Measurements from ENCODE around the gene ACSF3.
"Not testable (repeated sequence)": the region's sequence is repeated elsewhere in the genome, so short reads cannot be mapped to it uniquely, and the experiment has no call there.

ACSF3 gene

DNA sequence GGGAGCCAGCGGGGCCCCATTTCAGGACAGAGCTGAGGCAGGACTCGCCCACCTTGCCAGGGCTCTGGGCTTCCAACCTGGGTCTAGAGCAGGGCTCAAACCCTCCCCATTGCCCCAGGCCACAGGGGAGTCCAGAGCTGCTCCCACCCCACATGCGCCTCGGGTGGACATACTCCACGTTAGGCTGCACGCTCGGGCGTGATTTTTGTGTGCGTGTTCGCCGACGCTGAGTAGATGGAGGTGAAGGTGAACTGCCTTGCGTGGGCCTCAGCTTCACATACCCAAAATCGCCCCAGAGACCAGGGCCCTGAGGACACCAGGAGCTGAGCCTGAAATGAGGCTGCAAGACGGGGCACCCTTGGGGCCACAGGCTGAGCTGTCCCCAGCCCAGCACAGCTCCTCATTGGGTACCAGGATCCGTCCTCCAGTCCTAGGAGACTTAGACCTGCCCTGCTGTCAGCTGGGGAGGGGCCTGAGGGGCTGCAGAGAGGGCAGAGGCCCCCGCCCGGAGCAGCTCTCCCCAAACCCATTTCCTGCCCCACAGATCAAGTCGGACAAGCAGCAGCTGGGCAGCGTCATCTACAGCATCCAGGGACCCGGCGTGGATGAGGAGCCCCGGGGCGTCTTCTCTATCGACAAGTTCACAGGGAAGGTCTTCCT lies 86.1 kb downstream of the ACSF3 start:
- Histone ChIP-seq H3K27me3 (ENCODE audit: control insufficient read depth in 1 of 2, insufficient read depth in 2 of 2, low read length in 2 of 2) (peaks cover 0 to 6% of the 10 kb centered on the region in 2 donors), H3K9ac (ENCODE audit: low read depth in 1 of 2, low read length in 2 of 2) (no peak overlapping the region), H3K9me3 (ENCODE audit: control insufficient read depth in 1 of 2, low read length in 2 of 2) (no peaks in the 10 kb centered on the region), H3K27ac (ENCODE audit: low read depth, low read length) (no peak overlapping the region), H3K4me1 (ENCODE audit: control insufficient read depth in 1 of 2, insufficient read depth in 2 of 2, low read length in 2 of 2) (no peaks in the 10 kb centered on the region), H3K36me3 (ENCODE audit: control insufficient read depth in 1 of 2, insufficient read depth in 2 of 2, low read length in 2 of 2) (no peaks in the 10 kb centered on the region), H3K4me3 (ENCODE audit: low read depth in 1 of 2, low read length in 2 of 2) (no peak overlapping the region)

DNA sequence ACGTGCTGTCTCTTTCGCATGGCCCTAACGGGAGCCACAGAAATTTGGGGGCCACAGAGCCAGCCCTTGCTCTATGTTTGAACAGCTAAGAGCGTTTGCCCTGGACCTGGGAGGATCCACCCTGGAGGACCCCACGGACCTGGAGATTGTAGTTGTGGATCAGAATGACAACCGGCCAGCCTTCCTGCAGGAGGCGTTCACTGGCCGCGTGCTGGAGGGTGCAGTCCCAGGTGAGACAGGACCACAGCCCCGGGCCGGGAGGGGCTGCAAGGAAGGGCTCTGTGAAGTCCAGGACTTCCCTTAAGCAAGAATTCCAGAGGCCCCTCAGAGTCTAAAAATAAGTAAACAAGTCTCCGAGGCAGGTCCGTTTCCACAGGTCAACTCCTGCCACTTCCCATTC lies 89.8 kb downstream of the ACSF3 start:
- no peaks in the 10 kb centered on the region for H3K9me3 ChIP-seq (ENCODE audit: control insufficient read depth in 1 of 2, low read length in 2 of 2)
- H3K9ac ChIP-seq (ENCODE audit: low read depth in 1 of 2, low read length in 2 of 2) = no peak overlapping the region
- H3K4me1 ChIP-seq (ENCODE audit: control insufficient read depth in 1 of 2, insufficient read depth in 2 of 2, low read length in 2 of 2) = no peaks in the 10 kb centered on the region
- H3K27me3 ChIP-seq (ENCODE audit: control insufficient read depth in 1 of 2, insufficient read depth in 2 of 2, low read length in 2 of 2) = peaks cover 0 to 4% of the 10 kb centered on the region in 2 donors
- no peak overlapping the region for H3K4me3 ChIP-seq (ENCODE audit: low read depth in 1 of 2, low read length in 2 of 2)
- H3K36me3 ChIP-seq (ENCODE audit: control insufficient read depth in 1 of 2, insufficient read depth in 2 of 2, low read length in 2 of 2) = no peaks in the 10 kb centered on the region
- H3K27ac ChIP-seq (ENCODE audit: low read depth, low read length) = no peak overlapping the region

DNA sequence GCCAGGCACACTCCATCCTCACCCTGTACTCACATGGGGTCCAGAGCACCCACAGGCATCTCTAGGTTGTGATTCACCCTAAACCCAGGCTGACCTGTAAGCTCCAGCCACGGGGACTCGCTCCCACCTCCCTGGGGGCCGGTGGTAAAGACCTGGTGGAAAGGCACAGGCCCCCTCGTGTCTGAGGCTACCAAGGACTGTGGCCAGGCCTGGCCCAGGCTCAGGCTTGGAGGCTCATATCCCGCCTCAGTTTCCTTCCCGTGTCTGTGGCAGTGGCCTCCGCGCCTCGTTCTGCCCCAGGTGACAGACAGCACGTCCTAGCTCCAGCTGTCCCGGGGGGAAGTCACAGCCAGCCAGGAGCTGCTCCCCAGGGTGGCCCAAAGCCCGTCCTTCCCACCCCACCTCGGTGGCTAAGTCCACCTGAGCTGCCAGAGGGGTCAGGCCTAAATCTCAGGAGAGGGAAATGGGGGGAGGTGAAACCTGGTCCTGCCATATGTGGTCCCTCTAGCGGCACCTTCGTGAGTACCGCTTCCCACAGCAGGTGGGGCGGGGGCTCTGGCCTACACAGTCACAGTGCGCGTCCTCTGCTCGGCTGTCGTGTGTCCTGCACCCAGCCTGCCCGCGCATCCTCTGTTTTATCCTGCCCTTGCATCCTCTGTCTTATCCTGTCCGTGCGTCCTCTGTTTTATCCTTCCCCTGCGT lies 90.5 kb downstream of the ACSF3 start:
- no peak overlapping the region for H3K9ac ChIP-seq (ENCODE audit: low read depth in 1 of 2, low read length in 2 of 2)
- peaks cover 0 to 4% of the 10 kb centered on the region in 2 donors for H3K27me3 ChIP-seq (ENCODE audit: control insufficient read depth in 1 of 2, insufficient read depth in 2 of 2, low read length in 2 of 2)
- no peak overlapping the region for H3K27ac ChIP-seq (ENCODE audit: low read depth, low read length)
- H3K9me3 ChIP-seq (ENCODE audit: control insufficient read depth in 1 of 2, low read length in 2 of 2) = no peaks in the 10 kb centered on the region
- H3K4me3 ChIP-seq (ENCODE audit: low read depth in 1 of 2, low read length in 2 of 2) = no peak overlapping the region
- no peaks in the 10 kb centered on the region for H3K36me3 ChIP-seq (ENCODE audit: control insufficient read depth in 1 of 2, insufficient read depth in 2 of 2, low read length in 2 of 2)
- no peaks in the 10 kb centered on the region for H3K4me1 ChIP-seq (ENCODE audit: control insufficient read depth in 1 of 2, insufficient read depth in 2 of 2, low read length in 2 of 2)

DNA sequence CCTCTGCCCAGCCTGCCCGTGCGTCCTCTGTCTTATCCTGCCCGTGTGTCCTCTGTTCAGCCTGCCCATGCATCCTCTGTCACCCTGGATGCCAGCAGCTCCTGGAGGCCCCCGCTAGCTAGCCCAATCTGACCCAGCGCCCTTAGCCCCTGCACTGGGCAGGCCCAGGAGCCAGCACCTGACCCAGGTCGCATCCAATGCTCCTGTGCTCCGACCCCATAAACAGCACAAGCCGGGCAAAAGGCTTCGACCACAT lies 91.0 kb downstream of the ACSF3 start:
- Histone ChIP-seq H3K9me3 (ENCODE audit: control insufficient read depth in 1 of 2, low read length in 2 of 2) (no peaks in the 10 kb centered on the region), H3K27ac (ENCODE audit: low read depth, low read length) (no peak overlapping the region), H3K4me1 (ENCODE audit: control insufficient read depth in 1 of 2, insufficient read depth in 2 of 2, low read length in 2 of 2) (no peaks in the 10 kb centered on the region), H3K9ac (ENCODE audit: low read depth in 1 of 2, low read length in 2 of 2) (no peak overlapping the region), H3K4me3 (ENCODE audit: low read depth in 1 of 2, low read length in 2 of 2) (no peak overlapping the region), H3K36me3 (ENCODE audit: control insufficient read depth in 1 of 2, insufficient read depth in 2 of 2, low read length in 2 of 2) (no peaks in the 10 kb centered on the region), H3K27me3 (ENCODE audit: control insufficient read depth in 1 of 2, insufficient read depth in 2 of 2, low read length in 2 of 2) (peaks cover 0 to 4% of the 10 kb centered on the region in 2 donors)

DNA sequence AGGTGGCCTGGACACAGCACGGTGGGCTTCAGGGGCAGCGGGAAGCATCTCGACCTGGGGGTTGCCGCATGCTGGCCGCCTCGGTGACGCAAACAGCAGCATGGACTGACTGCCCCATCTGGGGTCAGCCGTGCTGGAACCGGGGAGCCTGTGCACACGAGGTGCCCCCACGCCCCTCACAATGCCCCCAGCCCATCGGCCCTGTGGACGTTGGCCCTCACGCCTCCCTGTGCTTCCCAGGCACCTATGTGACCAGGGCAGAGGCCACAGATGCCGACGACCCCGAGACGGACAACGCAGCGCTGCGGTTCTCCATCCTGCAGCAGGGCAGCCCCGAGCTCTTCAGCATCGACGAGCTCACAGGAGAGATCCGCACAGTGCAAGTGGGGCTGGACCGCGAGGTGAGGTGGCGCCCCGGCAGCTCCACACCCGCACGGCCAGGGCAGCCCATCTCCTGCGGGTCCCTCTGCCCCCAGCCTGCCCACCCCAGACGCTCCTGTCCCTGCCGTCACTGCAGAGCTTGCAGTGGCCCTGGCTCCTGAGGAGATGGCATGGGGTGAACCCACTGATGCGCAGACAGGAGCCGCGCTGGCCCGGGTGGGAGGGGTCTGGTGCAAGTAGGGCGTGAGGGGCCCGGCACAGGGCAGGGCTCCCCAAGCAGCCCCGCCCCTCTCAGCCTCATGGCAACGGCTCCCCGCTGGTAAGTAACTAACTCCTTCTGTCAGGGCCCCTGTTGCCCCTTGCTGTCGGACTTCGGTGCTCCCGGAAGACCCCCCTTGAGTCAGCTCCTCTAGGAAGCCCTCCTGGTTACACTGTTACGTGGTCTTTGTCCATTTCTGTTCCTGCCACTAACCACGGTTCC lies 91.5 kb downstream of the ACSF3 start:
- Histone ChIP-seq H3K9ac (ENCODE audit: low read depth in 1 of 2, low read length in 2 of 2) (no peak overlapping the region), H3K36me3 (ENCODE audit: control insufficient read depth in 1 of 2, insufficient read depth in 2 of 2, low read length in 2 of 2) (no peaks in the 10 kb centered on the region), H3K27me3 (ENCODE audit: control insufficient read depth in 1 of 2, insufficient read depth in 2 of 2, low read length in 2 of 2) (peaks cover 0 to 4% of the 10 kb centered on the region in 2 donors), H3K4me3 (ENCODE audit: low read depth in 1 of 2, low read length in 2 of 2) (no peak overlapping the region), H3K27ac (ENCODE audit: low read depth, low read length) (no peak overlapping the region), H3K4me1 (ENCODE audit: control insufficient read depth in 1 of 2, insufficient read depth in 2 of 2, low read length in 2 of 2) (no peaks in the 10 kb centered on the region), H3K9me3 (ENCODE audit: control insufficient read depth in 1 of 2, low read length in 2 of 2) (no peaks in the 10 kb centered on the region)

DNA sequence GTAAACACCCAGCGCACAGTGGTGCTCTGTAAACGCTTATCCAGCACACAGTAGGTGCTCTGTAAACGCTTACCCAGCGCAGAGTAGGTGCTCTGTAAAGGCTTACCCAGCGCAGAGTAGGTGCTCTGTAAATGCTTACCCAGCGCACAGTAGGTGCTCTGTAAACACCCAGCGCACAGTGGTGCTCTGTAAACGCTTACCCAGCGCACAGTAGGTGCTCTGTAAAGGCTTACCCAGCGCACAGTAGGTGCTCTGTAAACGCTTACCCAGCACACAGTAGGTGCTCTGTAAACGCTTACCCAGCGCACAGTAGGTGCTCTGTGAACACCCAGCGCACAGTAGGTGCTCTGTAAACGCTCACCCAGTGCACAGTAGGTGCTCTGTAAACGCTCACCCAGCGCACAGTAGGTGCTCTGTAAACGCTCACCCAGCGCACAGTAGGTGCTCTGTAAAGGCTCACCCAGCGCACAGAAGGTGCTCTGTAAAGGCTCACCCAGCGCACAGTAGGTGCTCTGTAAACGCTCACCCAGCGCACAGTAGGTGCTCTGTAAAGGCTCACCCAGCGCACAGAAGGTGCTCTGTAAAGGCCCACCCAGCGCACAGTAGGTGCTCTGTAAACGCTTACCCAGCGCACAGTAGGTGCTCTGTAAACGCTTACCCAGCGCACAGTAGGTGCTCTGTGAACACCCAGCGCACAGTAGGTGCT lies 92.4 kb downstream of the ACSF3 start:
- not testable (repeated sequence) for H3K36me3 ChIP-seq (ENCODE audit: control insufficient read depth in 1 of 2, insufficient read depth in 2 of 2, low read length in 2 of 2); H3K4me1 ChIP-seq (ENCODE audit: control insufficient read depth in 1 of 2, insufficient read depth in 2 of 2, low read length in 2 of 2); H3K9ac ChIP-seq (ENCODE audit: low read depth in 1 of 2, low read length in 2 of 2); H3K4me3 ChIP-seq (ENCODE audit: low read depth in 1 of 2, low read length in 2 of 2); H3K9me3 ChIP-seq (ENCODE audit: control insufficient read depth in 1 of 2, low read length in 2 of 2); H3K27ac ChIP-seq (ENCODE audit: low read depth, low read length); H3K27me3 ChIP-seq (ENCODE audit: control insufficient read depth in 1 of 2, insufficient read depth in 2 of 2, low read length in 2 of 2)

DNA sequence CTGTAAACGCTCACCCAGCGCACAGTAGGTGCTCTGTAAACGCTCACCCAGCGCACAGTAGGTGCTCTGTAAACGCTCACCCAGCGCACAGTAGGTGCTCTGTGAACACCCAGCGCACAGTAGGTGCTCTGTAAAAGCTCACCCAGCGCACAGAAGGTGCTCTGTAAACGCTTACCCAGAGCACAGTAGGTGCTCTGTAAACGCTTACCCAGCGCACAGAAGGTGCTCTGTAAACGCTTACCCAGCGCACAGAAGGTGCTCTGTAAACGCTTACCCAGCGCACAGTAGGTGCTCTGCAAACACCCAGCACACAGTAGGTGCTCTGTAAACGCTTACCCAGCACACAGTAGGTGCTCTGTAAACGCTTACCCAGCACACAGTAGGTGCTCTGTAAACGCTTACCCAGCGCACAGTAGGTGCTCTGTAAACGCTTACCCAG lies 93.0 kb downstream of the ACSF3 start:
- not testable (repeated sequence) for H3K9me3 ChIP-seq (ENCODE audit: control insufficient read depth in 1 of 2, low read length in 2 of 2); H3K4me1 ChIP-seq (ENCODE audit: control insufficient read depth in 1 of 2, insufficient read depth in 2 of 2, low read length in 2 of 2); H3K27ac ChIP-seq (ENCODE audit: low read depth, low read length); H3K4me3 ChIP-seq (ENCODE audit: low read depth in 1 of 2, low read length in 2 of 2); H3K36me3 ChIP-seq (ENCODE audit: control insufficient read depth in 1 of 2, insufficient read depth in 2 of 2, low read length in 2 of 2); H3K27me3 ChIP-seq (ENCODE audit: control insufficient read depth in 1 of 2, insufficient read depth in 2 of 2, low read length in 2 of 2); H3K9ac ChIP-seq (ENCODE audit: low read depth in 1 of 2, low read length in 2 of 2)

DNA sequence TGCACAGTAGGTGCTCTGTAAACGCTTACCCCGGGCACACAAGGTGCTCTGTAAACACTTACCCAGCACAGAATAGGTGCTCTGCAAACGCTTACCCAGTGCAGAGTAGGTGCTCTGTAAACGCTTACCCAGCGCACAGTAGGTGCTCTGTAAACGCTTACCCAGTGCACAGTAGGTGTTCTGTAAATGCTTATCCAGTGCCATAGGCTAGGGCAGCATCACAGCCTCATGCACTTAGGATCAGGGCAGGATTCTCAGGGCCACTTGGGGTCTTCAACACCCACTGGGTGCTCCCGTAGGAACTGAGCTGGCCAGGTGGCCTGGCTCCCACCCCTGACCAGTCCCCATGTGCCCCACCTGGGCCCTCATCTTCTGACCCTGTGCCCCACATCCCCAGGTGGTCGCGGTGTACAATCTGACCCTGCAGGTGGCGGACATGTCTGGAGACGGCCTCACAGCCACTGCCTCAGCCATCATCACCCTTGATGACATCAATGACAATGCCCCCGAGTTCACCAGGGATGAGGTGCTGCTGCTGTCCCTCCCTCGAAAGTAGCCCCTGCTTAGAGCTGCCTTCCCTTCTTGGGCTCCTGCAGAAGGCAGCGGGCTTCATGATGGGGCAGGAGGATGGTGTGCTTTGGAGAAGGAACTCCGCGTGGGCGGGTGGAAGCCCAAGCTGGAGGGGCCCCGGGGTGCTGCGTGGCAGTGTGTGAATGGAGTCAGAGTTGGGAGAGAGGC lies 93.5 kb downstream of the ACSF3 start:
- Histone ChIP-seq H3K27ac (ENCODE audit: low read depth, low read length) (no peak overlapping the region), H3K9ac (ENCODE audit: low read depth in 1 of 2, low read length in 2 of 2) (no peak overlapping the region), H3K4me3 (ENCODE audit: low read depth in 1 of 2, low read length in 2 of 2) (no peak overlapping the region), H3K9me3 (ENCODE audit: control insufficient read depth in 1 of 2, low read length in 2 of 2) (no peaks in the 10 kb centered on the region), H3K36me3 (ENCODE audit: control insufficient read depth in 1 of 2, insufficient read depth in 2 of 2, low read length in 2 of 2) (no peaks in the 10 kb centered on the region), H3K4me1 (ENCODE audit: control insufficient read depth in 1 of 2, insufficient read depth in 2 of 2, low read length in 2 of 2) (no peaks in the 10 kb centered on the region), H3K27me3 (ENCODE audit: control insufficient read depth in 1 of 2, insufficient read depth in 2 of 2, low read length in 2 of 2) (peaks cover 0 to 8% of the 10 kb centered on the region in 2 donors)

DNA sequence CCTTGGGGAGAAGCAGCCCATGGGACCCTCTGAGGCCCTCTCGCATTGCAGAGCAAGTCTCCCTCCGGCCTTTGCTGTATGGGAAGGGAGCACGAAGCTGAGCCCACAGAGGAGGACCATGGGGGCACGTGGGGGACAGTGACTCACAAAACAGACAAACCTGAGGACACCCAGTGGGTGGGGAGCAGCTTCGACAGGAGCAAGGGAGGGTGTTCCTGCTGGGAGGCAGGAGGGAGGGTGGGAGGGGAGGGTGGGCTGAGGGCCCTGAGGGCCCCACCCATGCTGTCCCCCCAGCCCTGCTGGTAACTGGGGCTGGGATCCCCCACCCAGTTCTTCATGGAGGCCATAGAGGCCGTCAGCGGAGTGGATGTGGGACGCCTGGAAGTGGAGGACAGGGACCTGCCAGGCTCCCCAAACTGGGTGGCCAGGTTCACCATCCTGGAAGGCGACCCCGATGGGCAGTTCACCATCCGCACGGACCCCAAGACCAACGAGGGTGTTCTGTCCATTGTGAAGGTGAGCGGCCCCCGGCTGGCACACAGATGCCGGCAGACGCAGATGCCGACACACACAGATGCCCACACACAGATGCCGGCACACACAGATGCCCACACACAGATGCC lies 94.2 kb downstream of the ACSF3 start:
- Histone ChIP-seq H3K27me3 (ENCODE audit: control insufficient read depth in 1 of 2, insufficient read depth in 2 of 2, low read length in 2 of 2) (peaks cover 0 to 8% of the 10 kb centered on the region in 2 donors), H3K9me3 (ENCODE audit: control insufficient read depth in 1 of 2, low read length in 2 of 2) (no peaks in the 10 kb centered on the region), H3K36me3 (ENCODE audit: control insufficient read depth in 1 of 2, insufficient read depth in 2 of 2, low read length in 2 of 2) (no peaks in the 10 kb centered on the region), H3K4me3 (ENCODE audit: low read depth in 1 of 2, low read length in 2 of 2) (no peak overlapping the region), H3K4me1 (ENCODE audit: control insufficient read depth in 1 of 2, insufficient read depth in 2 of 2, low read length in 2 of 2) (no peaks in the 10 kb centered on the region), H3K9ac (ENCODE audit: low read depth in 1 of 2, low read length in 2 of 2) (no peak overlapping the region), H3K27ac (ENCODE audit: low read depth, low read length) (no peak overlapping the region)

Measured in duodenal mucosa (tissue), 2 donors.